Large intestine (tissue), 3 donors: Measurements from ENCODE around the gene SPECC1. TPM values are rescaled to one million over a fixed set of nuclear protein-coding genes. Genes with fewer than 3 reads are reported as not detected.
"Not testable (repeated sequence)": the region's sequence is repeated elsewhere in the genome, so short reads cannot be mapped to it uniquely, and the experiment has no call there.

Experiments
- DNase-seq, 2 donors: peaks; one replicate each; pipeline versions ENCODE4 v3.0.0 to v3.0.0-alpha.2; 2013
- H3K27ac ChIP-seq: one replicate; pipeline ENCODE4 v1.5.1; 2013; ENCODE audit warnings: low read length
- H3K27me3 ChIP-seq: 2 replicates; pipeline ENCODE4 v1.6.1; 2013; ENCODE audit warnings: low read length; ENCODE audit not compliant: control insufficient read depth, insufficient read depth
- H3K36me3 ChIP-seq: 2 replicates; pipeline ENCODE4 v1.6.1; 2013; ENCODE audit warnings: low read length; ENCODE audit not compliant: control insufficient read depth, insufficient read depth
- H3K4me1 ChIP-seq: one replicate; pipeline ENCODE4 v1.6.1; 2013; ENCODE audit warnings: low read length; ENCODE audit not compliant: control insufficient read depth, insufficient read depth
- H3K4me3 ChIP-seq: one replicate; pipeline ENCODE4 v1.5.1; 2013; ENCODE audit warnings: low read length
- H3K9me3 ChIP-seq: one replicate; pipeline ENCODE4 v1.6.1; 2013; ENCODE audit warnings: mild to moderate bottlenecking, low read depth, low read length, moderate library complexity; ENCODE audit not compliant: control insufficient read depth
- WGBS: methylation state at CpG from one replicate; pipeline ENCODE4 v1.1.5; 2013; ENCODE audit warnings: low lambda C conversion rate; ENCODE audit not compliant: insufficient coverage; 5-methylcytosine and 5-hydroxymethylcytosine counted together
- polyA plus RNA-seq: library from polyadenylated mRNA; unstranded; fragments of 120-200 nt; gene quantifications from one replicate; pipeline ENCODE4 v1.2.1, GENCODE V29; 2013

Gene SPECC1
- polyA plus RNA-seq, 1 donor = 29.3 TPM

DNA sequence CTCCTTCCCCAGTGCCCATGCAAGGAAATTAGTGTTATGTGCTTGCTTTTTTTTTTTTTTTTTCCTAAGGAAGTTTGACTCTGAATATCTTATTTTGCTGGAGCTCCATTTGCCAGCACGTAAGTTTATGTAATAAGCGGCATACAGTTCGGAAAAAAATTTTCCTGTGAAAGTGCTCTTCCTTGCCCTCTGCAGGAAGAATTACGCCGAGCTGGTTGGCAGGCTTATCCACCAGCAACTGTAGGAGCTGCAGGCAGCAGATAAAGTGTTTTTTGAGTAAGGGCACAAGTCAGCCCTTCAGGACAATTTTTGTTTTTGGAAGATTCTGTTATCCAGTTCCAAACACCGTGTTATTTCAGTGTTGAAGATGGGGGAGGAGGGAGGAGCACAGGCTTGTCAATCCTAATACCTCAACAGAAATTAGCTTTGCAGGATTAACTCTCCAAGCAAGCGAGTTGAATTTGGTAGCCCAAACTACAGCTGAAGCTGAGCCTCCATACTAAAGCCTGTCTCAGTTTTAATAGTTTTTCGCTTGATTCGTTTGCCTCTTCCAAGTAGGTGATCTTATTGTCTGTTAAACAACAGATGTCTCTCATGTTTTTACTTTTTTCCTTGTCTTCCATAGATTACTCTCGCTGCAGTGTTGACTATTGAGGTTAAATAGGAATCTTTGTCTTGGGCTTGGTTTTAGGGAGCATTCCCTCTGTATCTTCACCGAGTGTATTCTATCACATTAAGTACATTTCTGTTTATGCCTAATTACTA lies 1.1 kb downstream of the SPECC1 start:
- 24% methylated on average over 2 of the region's 11 CpGs for WGBS
- Histone ChIP-seq H3K27ac (no peak overlapping the region), H3K27me3 (peaks cover 49% of the 10 kb centered on the region), H3K4me1 (no peaks in the 10 kb centered on the region), H3K9me3 (no peaks in the 10 kb centered on the region), H3K4me3 (peak overlapping the region; percentile 18), H3K36me3 (no peaks in the 10 kb centered on the region)
- DNase-seq = peak; percentile 12 to 37

DNA sequence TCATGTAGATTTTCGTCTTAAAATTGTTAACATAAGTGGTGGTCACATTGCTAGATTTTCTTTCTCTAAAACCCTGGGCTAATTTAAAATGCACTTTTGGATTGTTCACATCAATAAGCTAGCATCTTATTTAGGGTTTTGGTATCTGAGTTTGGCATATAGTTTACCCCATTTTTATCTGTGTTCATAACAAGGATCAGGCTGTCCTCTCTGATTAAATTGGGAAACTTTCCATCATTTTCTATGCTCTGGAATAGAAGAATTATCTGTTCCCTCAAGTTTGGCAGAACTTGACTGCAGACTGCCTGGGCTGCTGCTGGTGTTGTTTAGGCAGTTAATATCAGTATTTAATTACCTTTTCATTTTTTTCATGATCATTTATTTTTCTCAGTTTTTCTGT lies 1.8 kb downstream of the SPECC1 start:
- H3K27me3 ChIP-seq = peaks cover 46% of the 10 kb centered on the region
- DNase-seq = no peak
- WGBS = 88% methylated on average over 1 of the region's 1 CpG
- no peak overlapping the region for H3K27ac ChIP-seq
- no peaks in the 10 kb centered on the region for H3K36me3 ChIP-seq
- no peaks in the 10 kb centered on the region for H3K4me1 ChIP-seq
- no peak overlapping the region for H3K4me3 ChIP-seq
- no peaks in the 10 kb centered on the region for H3K9me3 ChIP-seq

DNA sequence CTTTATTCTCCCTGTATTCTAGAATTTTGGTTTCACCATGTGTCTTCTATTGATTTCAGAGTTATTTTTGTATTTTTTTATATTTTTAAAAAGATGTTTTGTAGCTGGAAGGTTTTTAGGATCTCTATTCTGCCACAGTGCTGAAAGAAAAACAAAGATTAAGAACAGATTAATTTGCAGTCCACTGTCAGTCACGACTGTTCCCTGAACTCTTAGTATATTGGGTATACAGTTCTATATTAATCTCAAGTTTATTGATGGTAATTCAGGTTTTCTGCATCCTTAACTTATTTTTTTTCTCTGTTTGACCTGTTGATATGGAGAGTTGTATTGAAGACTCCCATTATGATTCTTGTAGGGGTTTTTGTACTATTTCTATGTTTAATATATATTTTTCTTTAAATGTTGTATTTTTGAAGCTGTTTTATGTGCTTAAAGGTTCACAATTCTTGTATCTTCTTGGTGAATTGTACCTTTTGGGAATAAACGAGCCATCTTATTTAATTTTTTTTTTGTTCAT lies 2.9 kb downstream of the SPECC1 start:
- H3K4me3 ChIP-seq = no peak overlapping the region
- H3K4me1 ChIP-seq = no peaks in the 10 kb centered on the region
- H3K36me3 ChIP-seq = no peaks in the 10 kb centered on the region
- WGBS = 100% methylated on average over 2 of the region's 2 CpGs
- peaks cover 3% of the 10 kb centered on the region for H3K9me3 ChIP-seq
- DNase-seq = no peak
- H3K27me3 ChIP-seq = peaks cover 44% of the 10 kb centered on the region
- H3K27ac ChIP-seq = no peak overlapping the region

DNA sequence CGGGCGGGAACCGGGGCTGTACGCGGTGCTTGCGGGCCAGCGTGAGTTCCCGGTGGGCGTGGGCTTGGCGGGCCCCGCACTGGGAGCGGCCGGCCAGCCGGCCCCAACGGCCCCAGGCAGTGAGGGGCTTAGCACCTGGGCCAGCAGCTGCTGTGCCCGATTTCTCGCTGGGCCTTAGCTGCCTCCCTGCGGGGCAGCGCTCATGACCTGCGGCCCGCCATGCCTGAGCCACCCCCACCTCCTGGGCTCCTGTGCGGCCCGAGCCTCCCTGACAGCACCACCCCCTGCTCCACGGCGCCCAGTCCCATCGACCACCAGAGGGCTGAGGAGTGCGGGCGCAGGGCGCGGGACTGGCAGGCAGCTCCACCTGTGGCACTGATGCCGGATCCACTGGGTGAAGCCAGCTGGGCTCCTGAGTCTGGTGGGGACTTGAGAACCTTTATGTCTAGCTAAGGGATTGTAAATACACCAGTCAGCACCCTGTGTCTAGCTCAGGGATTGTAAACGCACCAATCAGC lies 7.4 kb downstream of the SPECC1 start:
- not testable (repeated sequence) for H3K4me3 ChIP-seq, H3K27ac ChIP-seq, H3K4me1 ChIP-seq, H3K36me3 ChIP-seq, H3K9me3 ChIP-seq, DNase-seq
- peaks cover 13% of the 10 kb centered on the region for H3K27me3 ChIP-seq
- WGBS = no CpG with 5 or more reads among the region's 32 CpGs

DNA sequence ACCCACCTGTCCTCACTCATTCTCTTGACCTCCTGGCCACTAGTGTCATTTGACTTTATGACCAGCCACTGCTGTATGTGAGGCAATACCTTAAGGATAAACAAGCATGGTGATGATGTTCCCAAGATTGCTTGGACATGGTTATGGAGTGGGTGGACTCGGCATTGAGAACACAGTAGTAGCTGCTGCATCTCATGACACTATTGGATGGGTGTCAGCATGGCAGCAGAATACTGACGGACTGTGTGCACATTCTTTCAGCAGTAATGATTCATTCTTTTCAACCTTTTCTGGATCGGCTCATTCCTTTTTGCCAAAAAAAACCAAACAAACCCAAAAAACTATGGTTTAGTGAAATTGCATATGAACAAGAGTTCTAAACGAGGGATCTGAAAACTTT lies 13.5 kb downstream of the SPECC1 start:
- WGBS = 60% methylated on average over 1 of the region's 4 CpGs
- no peak overlapping the region for H3K27ac ChIP-seq
- H3K27me3 ChIP-seq = peaks cover 5% of the 10 kb centered on the region
- no peaks in the 10 kb centered on the region for H3K9me3 ChIP-seq
- DNase-seq = no peak
- H3K36me3 ChIP-seq = no peaks in the 10 kb centered on the region
- no peaks in the 10 kb centered on the region for H3K4me1 ChIP-seq
- no peak overlapping the region for H3K4me3 ChIP-seq

DNA sequence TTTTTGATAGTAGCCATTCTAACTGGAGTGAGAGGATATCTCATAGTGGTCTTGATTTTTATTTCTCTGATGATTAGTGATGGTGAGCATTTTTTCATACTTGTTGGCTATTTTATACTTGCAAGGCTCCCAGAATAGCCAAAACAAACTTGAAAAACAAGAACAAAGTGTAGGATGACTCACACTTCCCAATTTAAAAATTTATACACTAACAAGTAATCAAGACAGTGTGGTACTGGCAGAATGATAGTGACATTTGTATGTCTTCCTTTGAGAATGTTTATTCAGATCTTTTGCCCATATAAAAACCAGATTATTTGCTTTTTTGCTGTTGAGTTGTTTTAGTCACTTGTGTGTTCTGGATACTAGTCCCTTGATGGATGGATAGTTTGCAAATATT lies 17.8 kb downstream of the SPECC1 start:
- Histone ChIP-seq H3K27me3 (peaks cover 6% of the 10 kb centered on the region), H3K9me3 (no peaks in the 10 kb centered on the region)

DNA sequence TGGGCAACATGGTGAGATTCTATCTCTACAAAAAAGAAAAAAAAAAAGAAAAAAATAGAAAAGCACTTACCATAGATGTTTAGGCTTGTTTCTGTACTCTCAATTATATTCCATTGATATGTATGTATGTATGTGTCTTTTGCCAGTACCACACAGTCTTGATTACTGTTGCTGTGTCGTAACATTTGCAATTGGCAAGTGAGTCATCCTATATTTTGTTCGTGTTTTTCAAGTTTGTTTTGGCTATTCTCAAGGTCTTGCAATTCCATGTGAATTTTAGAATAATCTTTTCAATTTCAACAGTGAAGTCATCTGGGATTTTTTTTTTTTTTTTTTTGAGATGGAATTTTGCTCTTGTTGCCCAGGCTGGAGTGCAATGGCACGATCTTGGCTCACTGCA lies 19.3 kb downstream of the SPECC1 start:
- Histone ChIP-seq H3K27me3 (peaks cover 6% of the 10 kb centered on the region), H3K27ac (no peak overlapping the region), H3K4me1 (no peaks in the 10 kb centered on the region), H3K4me3 (no peak overlapping the region), H3K9me3 (no peaks in the 10 kb centered on the region), H3K36me3 (no peaks in the 10 kb centered on the region)
- DNase-seq = no peak
- 100% methylated on average over 1 of the region's 3 CpGs for WGBS

More for the DNA sequence above, 17.8 kb downstream of the SPECC1 start:
- no peak overlapping the region for H3K27ac ChIP-seq
- no peak overlapping the region for H3K4me3 ChIP-seq
- no peak for DNase-seq
- H3K36me3 ChIP-seq = no peaks in the 10 kb centered on the region
- no peaks in the 10 kb centered on the region for H3K4me1 ChIP-seq

DNA sequence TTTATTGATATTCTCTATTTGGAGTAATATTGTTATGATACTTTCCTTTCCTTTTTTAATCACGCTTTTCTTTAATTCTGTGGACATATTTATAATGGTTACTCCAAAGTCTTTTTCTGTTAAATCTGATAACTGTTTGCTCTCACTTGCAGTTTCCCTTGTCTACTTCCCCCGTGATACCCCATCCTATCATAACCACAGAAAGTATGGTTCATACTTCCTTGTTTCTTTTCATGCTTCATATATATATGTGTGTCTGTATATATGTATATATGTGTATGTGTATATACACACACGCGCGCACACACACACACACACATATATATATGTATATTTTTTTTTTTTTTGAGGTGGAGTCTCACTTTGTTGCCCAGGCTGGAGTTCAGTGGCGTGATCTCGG lies 23.5 kb downstream of the SPECC1 start:
- Histone ChIP-seq H3K9me3 (no peaks in the 10 kb centered on the region), H3K27ac (no peak overlapping the region), H3K4me3 (no peak overlapping the region), H3K36me3 (no peaks in the 10 kb centered on the region), H3K4me1 (no peaks in the 10 kb centered on the region), H3K27me3 (peaks cover 2% of the 10 kb centered on the region)
- WGBS = 83% methylated on average over 2 of the region's 7 CpGs
- DNase-seq = no peak

DNA sequence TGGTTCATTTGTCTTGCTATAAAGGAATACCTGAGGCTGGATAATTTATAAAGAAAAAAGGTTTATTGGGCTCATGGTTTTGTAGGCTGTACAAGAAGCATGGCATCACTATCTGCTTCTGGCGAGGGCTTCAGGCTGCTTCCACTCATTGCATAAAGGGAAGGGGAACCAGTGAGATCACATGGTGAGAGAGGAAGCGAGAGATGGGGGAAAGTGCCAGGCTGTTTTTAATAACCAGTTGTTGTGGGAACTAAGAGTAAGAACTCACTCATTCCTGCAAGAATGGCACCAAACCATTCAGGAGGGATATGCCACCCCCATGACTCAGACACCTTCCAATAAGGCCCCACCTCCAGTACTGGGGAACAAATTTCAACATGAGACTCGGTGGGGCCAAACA lies 24.3 kb downstream of the SPECC1 start:
- Histone ChIP-seq H3K4me1 (no peaks in the 10 kb centered on the region), H3K27me3 (peaks cover 2% of the 10 kb centered on the region), H3K27ac (no peak overlapping the region), H3K9me3 (no peaks in the 10 kb centered on the region), H3K4me3 (no peak overlapping the region), H3K36me3 (no peaks in the 10 kb centered on the region)
- DNase-seq = no peak
- no CpG with 5 or more reads among the region's 3 CpGs for WGBS

DNA sequence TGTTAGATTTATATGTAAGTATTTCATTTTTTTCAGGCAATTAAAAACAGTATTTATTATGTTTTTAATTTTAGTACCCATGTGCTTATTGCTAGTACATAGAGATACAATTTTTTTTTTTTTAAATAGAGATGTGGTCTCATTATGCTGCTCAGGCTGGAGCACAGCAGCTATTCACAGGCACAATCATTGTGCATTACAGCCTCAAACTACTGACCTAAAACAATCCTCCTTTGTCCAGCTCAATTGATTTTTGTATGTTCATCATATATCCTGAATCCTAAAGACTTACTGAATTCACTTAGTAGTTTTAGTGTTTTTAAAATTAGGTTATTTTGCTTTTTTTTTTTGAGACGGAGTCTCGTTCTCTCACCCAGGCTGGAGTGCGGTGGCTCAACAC lies 26.3 kb downstream of the SPECC1 start:
- H3K4me3 ChIP-seq = no peak overlapping the region
- H3K9me3 ChIP-seq = no peaks in the 10 kb centered on the region
- H3K36me3 ChIP-seq = no peaks in the 10 kb centered on the region
- no peaks in the 10 kb centered on the region for H3K4me1 ChIP-seq
- no CpG with 5 or more reads among the region's 3 CpGs for WGBS
- DNase-seq = no peak
- peaks cover 3% of the 10 kb centered on the region for H3K27me3 ChIP-seq
- no peak overlapping the region for H3K27ac ChIP-seq

DNA sequence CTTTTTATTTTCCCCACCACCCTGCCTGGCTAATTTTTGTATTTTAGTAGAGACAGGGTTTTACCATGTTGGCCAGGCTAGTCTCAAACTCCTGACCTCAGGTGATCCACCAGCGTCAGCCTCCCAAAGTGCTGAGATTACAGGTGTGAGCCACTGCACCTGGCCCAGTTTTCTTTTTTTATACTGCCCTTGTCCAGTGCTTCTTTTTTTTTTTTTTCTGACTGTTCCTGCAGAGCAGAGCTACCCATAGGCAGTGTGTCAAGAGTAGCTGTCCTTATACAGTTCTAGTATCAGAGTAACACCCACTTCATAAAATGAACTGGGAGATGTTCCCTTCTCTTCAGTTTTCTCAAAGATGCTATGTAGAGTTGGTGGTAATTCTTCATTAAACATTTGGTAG lies 28.1 kb downstream of the SPECC1 start:
- H3K27me3 ChIP-seq, H3K36me3 ChIP-seq, H3K4me3 ChIP-seq, H3K27ac ChIP-seq, H3K4me1 ChIP-seq, DNase-seq, H3K9me3 ChIP-seq: not testable (repeated sequence)
- WGBS = 67% methylated on average over 1 of the region's 1 CpG
